NCI-H2196 treated with DMSO at 0.1 percent for 48 hours (cell line): Measurements from ENCODE around the gene TOX3.

ENCODE experiments used
- DNase-seq: peaks from one replicate; lab custom pipeline; 2025; ENCODE audit not compliant: unreplicated experiment; lab: John Stamatoyannopoulos, UW

The TOX3 gene

GRCh38 chr16:52460639-52461178 lies 86.2 kb downstream of the TOX3 start:
- no peak for DNase-seq

- no peak for DNase-seq
Observed at GRCh38 chr16:52456368-52456767, 90.6 kb downstream of the TOX3 start.

GRCh38 chr16:52455549-52456277 lies 91.2 kb downstream of the TOX3 start:
- DNase-seq, result no peak

- no peak for DNase-seq
Observed at GRCh38 chr16:52453644-52454043, 93.3 kb downstream of the TOX3 start.

- no peak for DNase-seq
Observed at GRCh38 chr16:52451971-52452421, 94.9 kb downstream of the TOX3 start.

- DNase-seq, result no peak
Observed at GRCh38 chr16:52450916-52451315, 96.0 kb downstream of the TOX3 start.

- no peak for DNase-seq
Observed at GRCh38 chr16:52450241-52450640, 96.7 kb downstream of the TOX3 start.

GRCh38 chr16:52446080-52446479 lies 100.9 kb downstream of the TOX3 start:
- no peak for DNase-seq

GRCh38 chr16:52441886-52442285 lies 105.1 kb downstream of the TOX3 start:
- DNase-seq, result no peak

- DNase-seq, result no peak
Observed at GRCh38 chr16:52440248-52440647, 106.7 kb downstream of the TOX3 start.

- no peak for DNase-seq
Observed at GRCh38 chr16:52439750-52440149, 107.2 kb downstream of the TOX3 start.

- DNase-seq, result no peak
Observed at GRCh38 chr16:52439171-52439701, 107.7 kb downstream of the TOX3 start.

- no peak for DNase-seq
Observed at GRCh38 chr16:52437277-52437670, 109.7 kb downstream of the TOX3 start.

GRCh38 chr16:52436339-52437276 lies 110.3 kb downstream of the TOX3 start:
- no peak for DNase-seq

GRCh38 chr16:52434224-52434623 lies 112.7 kb downstream of the TOX3 start:
- no peak for DNase-seq

- no peak for DNase-seq
Observed at GRCh38 chr16:52433643-52434042, 113.3 kb downstream of the TOX3 start.

- no peak for DNase-seq
Observed at GRCh38 chr16:52424591-52424990, 122.4 kb downstream of the TOX3 start.

- no peak for DNase-seq
Observed at GRCh38 chr16:52422307-52422706, 124.6 kb downstream of the TOX3 start.

- no peak for DNase-seq
Observed at GRCh38 chr16:52418201-52418600, 128.7 kb downstream of the TOX3 start.

- no peak for DNase-seq
Observed at GRCh38 chr16:52416888-52417287, 130.1 kb downstream of the TOX3 start.

GRCh38 chr16:52411011-52411410 lies 135.9 kb downstream of the TOX3 start:
- no peak for DNase-seq
